Lung (tissue), 12 donors: ENCODE measurements around the gene CD59. TPM values are rescaled to one million over a fixed set of nuclear protein-coding genes. Genes with fewer than 3 reads are reported as not detected.

Experiments used
- ATAC-seq: fragments of 200-7000 bp; cut with Tn5 transposase; one replicate; pipeline ENCODE4 v1.9.1; 2020; ENCODE audit warnings: moderate number of reproducible peaks; ENCODE audit not compliant: insufficient read depth, low FRiP score
- DNase-seq, 3 donors: peaks; one replicate each; pipeline ENCODE4 v3.0.0-alpha.2; 2013 to 2017
- H3K27ac ChIP-seq, 2 donors: one replicate each; pipeline ENCODE4 v1.5.1; 2013; ENCODE audit warnings: mild to moderate bottlenecking in 2 of 2, moderate library complexity in 2 of 2, control low read depth in 1 of 2, inconsistent platforms in 1 of 2, low read depth in 1 of 2, low read length in 1 of 2
- H3K27me3 ChIP-seq, 3 donors: one replicate each; pipeline ENCODE4 v1.5.1; 2013; ENCODE audit warnings: low read length in 2 of 3; ENCODE audit not compliant: control insufficient read depth in 3 of 3, insufficient read depth in 3 of 3
- H3K36me3 ChIP-seq, 4 donors: one replicate each; pipeline ENCODE4 v1.5.1; 2013; ENCODE audit warnings: low read length in 4 of 4, mild to moderate bottlenecking in 1 of 4, moderate library complexity in 1 of 4; ENCODE audit not compliant: control insufficient read depth in 4 of 4, insufficient read depth in 4 of 4
- H3K4me1 ChIP-seq, 5 donors: one replicate each; pipeline ENCODE4 v1.5.1; 2013; ENCODE audit warnings: low read length in 5 of 5, mild to moderate bottlenecking in 2 of 5, moderate library complexity in 1 of 5; ENCODE audit not compliant: control insufficient read depth in 5 of 5, insufficient read depth in 5 of 5
- H3K4me3 ChIP-seq: one replicate; pipeline ENCODE4 v1.5.1; 2013; ENCODE audit warnings: mild to moderate bottlenecking, control low read depth, moderate library complexity
- H3K9ac ChIP-seq, 2 donors: one replicate each; pipeline ENCODE4 v1.5.1; 2013; ENCODE audit warnings: low read length in 2 of 2, control low read depth in 1 of 2; ENCODE audit not compliant: insufficient read depth in 1 of 2
- H3K9me3 ChIP-seq, 4 donors: one replicate each; pipeline ENCODE4 v1.5.1; 2013; ENCODE audit warnings: low read length in 3 of 4, mild to moderate bottlenecking in 1 of 4, moderate library complexity in 1 of 4; ENCODE audit not compliant: control insufficient read depth in 4 of 4, insufficient read depth in 3 of 4
- WGBS, 2 donors: extraction: QIAGEN DNeasy Blood & Tissue Kit; methylation state at CpG; one replicate each; pipeline ENCODE4 v1.1.7; 2013; 5-methylcytosine and 5-hydroxymethylcytosine counted together
- polyA plus RNA-seq, 2 donors: library from polyadenylated mRNA; stranded (reverse); fragments of 200-250 nt; gene quantifications; one replicate each; pipeline ENCODE4 v1.2.1, GENCODE V29; 2013
- total RNA-seq, 2 donors: library from RNA; depleted of rRNA in 1 of 2; stranded (reverse); fragments of >200 nt in 1 of 2; gene quantifications; one replicate each; pipeline ENCODE4 v1.2.1, GENCODE V29; 2014 to 2021
- TF ChIP-seq, protein P1 (sequence below): IDR thresholded peaks from 2 replicates; pipeline ENCODE4 v1.5.1; 2012; ENCODE audit warnings: mild to moderate bottlenecking; ENCODE audit errors: control extremely low read depth, extremely low read depth
- donor health status: control.
- donor health status: control.
- donor health status: Bipolar disorder and iron deficiency.
- donor health status: healthy.
- donor health status: DM: yes; HTN: yes; CAD: no.

The CD59 gene
- total and polyA plus RNA-seq, 4 donors, result 215 to 833 (median 539) TPM

DNA sequence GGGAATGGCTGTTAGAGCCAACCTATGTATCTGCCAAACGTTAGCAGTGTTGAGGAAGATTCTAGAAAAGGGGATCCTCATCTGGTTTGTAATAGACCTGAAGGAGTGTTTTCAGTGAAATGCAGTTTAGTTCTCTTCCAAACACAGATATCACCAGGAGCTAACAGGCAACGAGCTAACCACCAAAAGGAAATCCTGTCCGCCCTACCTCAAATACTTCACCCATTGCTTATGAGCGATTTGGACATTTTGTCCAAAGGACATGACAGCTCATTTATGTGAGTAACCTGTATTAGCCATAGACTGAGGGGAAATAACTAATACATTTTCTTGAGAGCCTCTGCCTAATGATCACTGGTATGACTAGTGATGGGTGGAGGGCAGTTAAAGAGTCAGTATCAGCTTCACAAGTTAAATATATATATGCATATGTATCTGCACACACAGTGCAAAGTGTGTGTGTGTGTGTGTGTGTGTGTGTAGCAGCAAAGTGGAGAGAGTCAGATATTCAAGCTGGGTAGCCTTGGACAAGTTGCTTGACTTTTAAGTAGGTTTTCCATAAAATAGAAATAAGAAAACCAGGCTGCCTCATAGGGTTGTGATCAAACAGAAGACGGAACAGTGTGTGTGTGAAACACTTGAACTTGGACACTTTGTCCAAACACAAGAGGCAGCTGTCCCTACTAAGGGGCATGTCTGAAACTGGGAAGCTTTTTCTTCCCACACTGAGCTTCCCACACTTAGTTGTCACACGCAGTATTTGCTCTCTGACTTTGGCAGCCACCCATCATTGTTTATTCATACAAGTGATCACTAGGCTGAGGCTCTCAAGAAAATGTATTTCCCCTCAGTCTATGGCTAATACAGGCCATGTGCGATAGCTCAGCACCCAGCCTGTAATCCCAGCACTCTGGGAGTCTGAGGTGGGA lies 34.7 kb downstream of the CD59 start:
- no peak overlapping the region for H3K4me3 ChIP-seq
- peak overlapping the region; percentile 12 to 63 for H3K9ac ChIP-seq
- DNase-seq (peak; percentile 73 to 93 (median 89)), ATAC-seq (no peak)
- TF ChIP-seq, protein P1, sequence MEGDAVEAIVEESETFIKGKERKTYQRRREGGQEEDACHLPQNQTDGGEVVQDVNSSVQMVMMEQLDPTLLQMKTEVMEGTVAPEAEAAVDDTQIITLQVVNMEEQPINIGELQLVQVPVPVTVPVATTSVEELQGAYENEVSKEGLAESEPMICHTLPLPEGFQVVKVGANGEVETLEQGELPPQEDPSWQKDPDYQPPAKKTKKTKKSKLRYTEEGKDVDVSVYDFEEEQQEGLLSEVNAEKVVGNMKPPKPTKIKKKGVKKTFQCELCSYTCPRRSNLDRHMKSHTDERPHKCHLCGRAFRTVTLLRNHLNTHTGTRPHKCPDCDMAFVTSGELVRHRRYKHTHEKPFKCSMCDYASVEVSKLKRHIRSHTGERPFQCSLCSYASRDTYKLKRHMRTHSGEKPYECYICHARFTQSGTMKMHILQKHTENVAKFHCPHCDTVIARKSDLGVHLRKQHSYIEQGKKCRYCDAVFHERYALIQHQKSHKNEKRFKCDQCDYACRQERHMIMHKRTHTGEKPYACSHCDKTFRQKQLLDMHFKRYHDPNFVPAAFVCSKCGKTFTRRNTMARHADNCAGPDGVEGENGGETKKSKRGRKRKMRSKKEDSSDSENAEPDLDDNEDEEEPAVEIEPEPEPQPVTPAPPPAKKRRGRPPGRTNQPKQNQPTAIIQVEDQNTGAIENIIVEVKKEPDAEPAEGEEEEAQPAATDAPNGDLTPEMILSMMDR, result no peak
- peaks cover 0 to 7% (median 4%) of the 10 kb centered on the region in 4 donors for H3K36me3 ChIP-seq
- peaks cover 11 to 38% (median 28%) of the 10 kb centered on the region in 5 donors for H3K4me1 ChIP-seq
- H3K27ac ChIP-seq, result peak overlapping the region; percentile 87 to 92
- H3K9me3 ChIP-seq, result no peaks in the 10 kb centered on the region
- WGBS, 2 donors, result 15 to 23% methylated on average over 7 of the region's 7 CpGs
- H3K27me3 ChIP-seq, result no peaks in the 10 kb centered on the region

- Histone ChIP-seq H3K9me3 (no peaks in the 10 kb centered on the region), H3K4me3 (peak within 1 kb of the TSS; percentile 38), H3K4me1 (peaks cover 11 to 39% (median 26%) of the 10 kb centered on the region in 5 donors), H3K27ac (peak within 1 kb of the TSS; percentile 87 to 92), H3K36me3 (peaks cover 0 to 5% (median 2%) of the 10 kb centered on the region in 4 donors), H3K9ac (peak within 1 kb of the TSS; percentile 12 to 63), H3K27me3 (no peaks in the 10 kb centered on the region)
- TF ChIP-seq, protein P1, result no peak
- DNase-seq, result peak; percentile 99
- 0 to 1% methylated on average over 63 to 72 of the region's 72 CpGs for WGBS, 2 donors
- peak; percentile 86 for ATAC-seq
Measured at GRCh38 chr11:33700502-33701271, 35.5 kb downstream of the CD59 start, which contains the start of gene C11orf91. C11orf91 (minus strand) TSS chr11:33700826; CDS start chr11:33700740, 86 bp downstream.

DNA sequence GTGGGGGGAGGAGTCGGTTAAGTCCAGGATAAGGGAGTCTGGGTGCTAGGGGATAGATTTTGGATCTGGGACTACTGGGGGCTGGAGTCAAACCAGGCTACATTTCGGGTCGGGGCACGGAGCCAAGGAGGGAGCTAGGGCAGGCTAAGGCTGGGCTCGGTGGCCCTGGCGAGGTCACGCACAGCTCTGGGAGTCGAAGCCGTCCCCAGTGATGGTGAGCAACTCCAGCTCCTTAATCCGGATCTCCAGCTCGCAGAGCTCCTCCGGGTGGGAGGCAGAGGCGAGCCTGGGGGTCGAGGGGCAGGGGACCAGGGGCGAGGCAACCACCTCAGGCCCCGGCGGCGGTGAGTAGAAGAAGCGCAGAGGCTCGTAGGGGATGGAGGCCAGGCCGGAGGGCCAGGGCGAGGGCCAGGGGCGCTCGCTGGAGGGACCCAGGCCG lies 36.1 kb downstream of the CD59 start:
- no peaks in the 10 kb centered on the region for H3K27me3 ChIP-seq
- H3K4me3 ChIP-seq, result no peak overlapping the region
- peaks cover 11 to 37% (median 25%) of the 10 kb centered on the region in 5 donors for H3K4me1 ChIP-seq
- H3K36me3 ChIP-seq, result peaks cover 0 to 2% (median 0%) of the 10 kb centered on the region in 4 donors
- no peak overlapping the region for H3K9ac ChIP-seq
- DNase-seq (no peak), ATAC-seq (no peak)
- TF ChIP-seq, protein P1, result no peak
- no peaks in the 10 kb centered on the region for H3K9me3 ChIP-seq
- WGBS, 2 donors, result 30 to 40% methylated on average over 21 to 25 of the region's 25 CpGs
- peak overlapping the region; percentile 37 to 47 for H3K27ac ChIP-seq
